ENCODE results near the gene CABP4.
A peak's percentile ranks its signal among the peaks of the same experiment; 100 is the strongest.

Gene CABP4

GRCh38 chr11:67496113-67496512, 41.0 kb downstream of the CABP4 start:
- no peak for DNase-seq (ENCODE audit: low read depth in 1 of 2, low spot score in 1 of 2)

- no peak for DNase-seq (ENCODE audit: low read depth in 1 of 2, low spot score in 1 of 2)
Measured at GRCh38 chr11:67497656-67498291, 42.6 kb downstream of the CABP4 start.

GRCh38 chr11:67498544-67498972, 43.4 kb downstream of the CABP4 start:
- DNase-seq (ENCODE audit: low read depth in 1 of 2, low spot score in 1 of 2): no peak

GRCh38 chr11:67499808-67500483, 44.8 kb downstream of the CABP4 start:
- DNase-seq (ENCODE audit: low read depth in 1 of 2, low spot score in 1 of 2): no peak

- no peak for DNase-seq (ENCODE audit: low read depth in 1 of 2, low spot score in 1 of 2)
Measured at GRCh38 chr11:67500484-67500821, 45.3 kb downstream of the CABP4 start.

- no peak for DNase-seq (ENCODE audit: low read depth in 1 of 2, low spot score in 1 of 2)
Measured at GRCh38 chr11:67500831-67501715, 45.9 kb downstream of the CABP4 start.

- DNase-seq (ENCODE audit: low read depth in 1 of 2, low spot score in 1 of 2): no peak
Measured at GRCh38 chr11:67501854-67502253, 46.7 kb downstream of the CABP4 start.

GRCh38 chr11:67502328-67502979, 47.3 kb downstream of the CABP4 start:
- DNase-seq (ENCODE audit: low read depth in 1 of 2, low spot score in 1 of 2): no peak

GRCh38 chr11:67503119-67504004, 48.2 kb downstream of the CABP4 start:
- no peak for DNase-seq (ENCODE audit: low read depth in 1 of 2, low spot score in 1 of 2)

GRCh38 chr11:67504005-67504949, 49.1 kb downstream of the CABP4 start:
- DNase-seq (ENCODE audit: low read depth in 1 of 2, low spot score in 1 of 2): no peak

- DNase-seq (ENCODE audit: low read depth in 1 of 2, low spot score in 1 of 2): peak; percentile 56 to 67
Measured at GRCh38 chr11:67504950-67505581, 49.9 kb downstream of the CABP4 start, which contains the start of gene PITPNM1. PITPNM1 (minus strand) TSS chr11:67505363; CDS start chr11:67504180, 1,183 bp downstream.

GRCh38 chr11:67505605-67506396, 50.6 kb downstream of the CABP4 start:
- DNase-seq (ENCODE audit: low read depth in 1 of 2, low spot score in 1 of 2): peak; percentile 84 to 86

GRCh38 chr11:67506426-67507051, 51.4 kb downstream of the CABP4 start:
- DNase-seq (ENCODE audit: low read depth in 1 of 2, low spot score in 1 of 2): no peak

- no peak for DNase-seq (ENCODE audit: low read depth in 1 of 2, low spot score in 1 of 2)
Measured at GRCh38 chr11:67507242-67507863, 52.2 kb downstream of the CABP4 start.

GRCh38 chr11:67507864-67508485, 52.8 kb downstream of the CABP4 start, which contains the start of gene CDK2AP2:
CDK2AP2 (minus strand) TSS chr11:67508162; CDS start chr11:67508082, 80 bp downstream.
- peak; percentile 94 for DNase-seq (ENCODE audit: low read depth in 1 of 2, low spot score in 1 of 2)

- DNase-seq (ENCODE audit: low read depth in 1 of 2, low spot score in 1 of 2): peak; percentile 97 to 98
Measured at GRCh38 chr11:67508486-67509121, 53.5 kb downstream of the CABP4 start.

Measured in stimulated activated CD4-positive, alpha-beta T cell treated with anti-CD3 and anti-CD28 coated beads, Interleukin-15, amount 100 ng/mL, for 1 hour (primary cell).